22Rv1 (cell line): ENCODE data around the gene TMEM63B.

Experiments used
- H3K27ac ChIP-seq: fragments of 450-650 bp; 2 replicates; pipeline ENCODE4 v1.5.1; 2017
- CTCF ChIP-seq: fragments of 450-650 bp; IDR thresholded peaks from 2 replicates; pipeline ENCODE4 v1.5.1; 2017; ENCODE audit warnings: mild to moderate bottlenecking
- ZFX ChIP-seq: fragments of 450-650 bp; IDR thresholded peaks from 2 replicates; pipeline ENCODE4 v1.6.1; 2017; ENCODE audit warnings: antibody characterized with exemption, borderline replicate concordance

The TMEM63B gene

GRCh38 chr6:44099192-44099591 lies 28.2 kb upstream of the TMEM63B start:
- no peak for TF ChIP-seq CTCF
- no peak for TF ChIP-seq ZFX
- H3K27ac ChIP-seq, result no peak overlapping the region

DNA sequence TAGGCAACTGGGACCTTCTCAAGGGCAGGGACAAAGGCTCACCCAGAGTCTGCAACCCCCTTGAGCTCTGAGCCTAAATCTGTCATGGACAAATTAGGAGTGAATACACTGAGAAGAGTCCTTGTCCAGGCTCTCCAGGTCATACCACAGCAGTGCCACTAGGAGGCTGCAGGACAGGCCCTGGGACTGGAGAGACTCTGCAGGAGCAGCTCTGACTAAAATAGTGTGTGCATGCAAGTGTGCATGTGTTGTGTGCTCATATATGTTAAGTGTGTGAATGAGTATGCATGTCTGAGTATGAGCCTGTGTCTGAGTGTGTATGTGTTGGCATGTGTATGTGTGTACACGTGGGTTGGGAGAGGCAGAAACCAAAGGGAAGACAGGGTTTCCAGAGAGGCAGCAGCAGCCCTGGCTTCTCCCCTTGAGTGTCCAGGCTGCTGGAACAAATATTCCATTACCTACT lies 27.2 kb upstream of the TMEM63B start:
- H3K27ac ChIP-seq, result no peak overlapping the region
- TF ChIP-seq CTCF, result peak; percentile 55
- no peak for TF ChIP-seq ZFX

DNA sequence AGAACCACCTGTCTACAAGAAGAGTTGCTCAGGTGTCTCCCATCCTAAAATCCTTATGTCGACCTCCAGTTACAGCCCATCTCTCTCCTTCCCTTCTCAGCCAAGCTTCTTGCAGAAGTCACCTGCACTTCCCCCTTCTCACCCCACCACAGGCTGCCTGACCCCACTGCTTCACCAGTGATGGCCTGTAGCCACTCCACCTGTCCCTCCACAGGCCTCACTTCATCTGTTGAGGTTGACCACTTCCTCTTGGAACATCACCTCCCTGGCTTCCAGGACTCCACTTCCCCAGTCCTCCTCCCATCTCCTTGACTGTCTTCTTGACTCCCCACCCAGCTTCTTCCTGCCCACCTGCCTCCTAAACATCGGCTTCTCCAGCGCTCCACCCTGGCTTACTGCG lies 25.5 kb upstream of the TMEM63B start:
- TF ChIP-seq CTCF, result no peak
- no peak for TF ChIP-seq ZFX
- H3K27ac ChIP-seq, result no peak overlapping the region

DNA sequence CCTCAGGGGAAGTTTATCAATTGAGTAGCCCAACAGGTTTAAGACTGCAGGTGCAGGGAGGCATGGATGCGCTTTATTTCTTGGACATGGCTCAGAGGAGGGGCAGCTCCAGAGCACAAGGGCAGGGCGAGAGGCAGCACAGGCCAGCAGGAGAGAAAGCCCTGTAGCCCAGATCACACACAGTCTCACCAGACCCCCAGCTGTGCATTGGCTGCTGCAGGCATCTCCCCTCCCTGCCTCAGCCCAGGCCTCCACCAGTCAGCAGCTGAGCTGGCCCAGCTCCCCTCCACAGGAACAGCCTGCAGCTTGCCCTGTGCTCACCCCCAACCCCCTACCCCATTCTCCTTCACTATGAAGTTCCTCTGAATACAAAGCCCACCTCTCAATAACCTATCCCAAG lies 24.8 kb upstream of the TMEM63B start:
- H3K27ac ChIP-seq, result no peak overlapping the region
- TF ChIP-seq ZFX, result no peak
- no peak for TF ChIP-seq CTCF

DNA sequence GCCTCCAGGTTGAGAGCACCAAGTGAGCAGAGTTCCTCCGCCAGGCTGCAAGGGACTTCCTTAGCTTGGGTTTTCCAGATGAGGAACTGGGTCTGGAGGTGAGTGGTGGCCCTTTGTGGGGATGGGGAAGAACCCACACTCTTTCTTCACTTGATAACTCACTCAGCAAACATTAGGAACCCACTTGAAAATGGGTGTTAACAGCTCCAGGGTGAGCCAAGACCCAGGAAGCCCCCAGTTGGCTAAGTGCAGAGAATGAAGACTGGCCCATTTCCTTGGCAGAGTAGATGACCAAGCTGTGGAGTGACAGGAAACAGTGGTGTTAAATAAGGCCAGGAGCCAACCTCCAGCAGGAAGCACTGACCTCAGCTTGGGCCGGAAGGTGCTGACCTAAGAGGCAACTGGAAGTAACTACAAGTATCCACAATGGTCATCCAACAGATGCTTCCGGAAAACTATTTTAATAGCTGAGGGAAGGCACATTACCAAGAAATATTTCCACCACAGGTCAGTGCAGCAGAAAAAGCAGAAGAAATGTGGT lies 22.8 kb upstream of the TMEM63B start:
- TF ChIP-seq ZFX, result no peak
- TF ChIP-seq CTCF, result no peak
- H3K27ac ChIP-seq, result no peak overlapping the region

DNA sequence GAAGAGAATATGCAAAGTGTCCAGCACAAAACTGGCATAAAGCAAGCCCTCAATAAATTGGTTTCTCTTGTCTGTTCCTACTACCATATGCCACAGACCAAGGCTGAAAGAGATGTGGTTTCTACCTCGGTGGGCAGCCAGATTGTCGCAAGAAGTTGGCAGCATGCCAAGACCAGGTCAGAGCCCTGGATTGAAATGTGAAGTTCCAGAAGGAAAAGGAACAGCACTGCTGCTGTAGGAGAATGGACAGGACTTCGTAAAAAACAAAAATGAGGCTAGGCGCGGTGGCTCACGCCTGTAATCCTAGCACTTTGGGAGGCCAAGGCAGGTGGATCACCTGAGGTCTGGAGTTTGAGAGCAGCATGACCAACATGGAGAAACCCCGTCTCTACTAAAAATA lies 22.2 kb upstream of the TMEM63B start:
- TF ChIP-seq ZFX (no peak), CTCF (no peak)
- H3K27ac ChIP-seq, result no peak overlapping the region

GRCh38 chr6:44105993-44106740 lies 21.2 kb upstream of the TMEM63B start:
- TF ChIP-seq ZFX (no peak), CTCF (no peak)
- no peak overlapping the region for H3K27ac ChIP-seq
